Chondrocyte (in vitro differentiated cells): ENCODE measurements around the gene SULF2. TPM values are rescaled to one million over a fixed set of nuclear protein-coding genes. Genes with fewer than 3 reads are reported as not detected.

Experiments
- DNase-seq: peaks from one replicate; pipeline ENCODE4 v3.0.0; 2021; ENCODE audit warnings: mixed read lengths, low spot score
- H3K27ac Mint-ChIP-seq: one replicate; pipeline ENCODE4 v1.8.0; 2021; ENCODE audit warnings: mild to moderate bottlenecking, moderate library complexity, mixed read lengths; ENCODE audit not compliant: unreplicated experiment
- H3K27me3 Mint-ChIP-seq: 2 replicates; pipeline ENCODE4 v1.8.0; 2021; ENCODE audit warnings: low read depth, mixed read lengths
- H3K36me3 Mint-ChIP-seq: 2 replicates; pipeline ENCODE4 v1.8.0; 2021; ENCODE audit warnings: low read depth, mixed read lengths
- H3K4me1 Mint-ChIP-seq: 2 replicates; pipeline ENCODE4 v1.8.0; 2021; ENCODE audit warnings: low read depth, mild to moderate bottlenecking, mixed read lengths
- H3K4me3 Mint-ChIP-seq: one replicate; pipeline ENCODE4 v1.8.0; 2021; ENCODE audit warnings: mild to moderate bottlenecking, moderate library complexity, mixed read lengths; ENCODE audit not compliant: unreplicated experiment
- H3K9me3 Mint-ChIP-seq: 2 replicates; pipeline ENCODE4 v1.8.0; 2021; ENCODE audit warnings: low read depth, mixed read lengths
- CTCF ChIP-seq: fragments of 200-600 bp; sonication (generic); IDR thresholded peaks from 2 replicates; pipeline ENCODE4 v1.5.0; 2021; ENCODE audit warnings: antibody characterized with exemption, mild to moderate bottlenecking, moderate library complexity
- total RNA-seq: library from RNA; stranded (reverse); gene quantifications from 3 replicates; pipeline ENCODE4 v1.2.1, GENCODE V29; 2021

The SULF2 gene
- total RNA-seq, 1 donor from 2014 or later = 82.4 TPM

- no peak for DNase-seq
- Mint-ChIP-seq H3K36me3 (no peaks in the 10 kb centered on the region), H3K9me3 (no peaks in the 10 kb centered on the region), H3K27me3 (peaks cover 2% of the 10 kb centered on the region), H3K4me3 (no peak overlapping the region), H3K27ac (no peak overlapping the region), H3K4me1 (peaks cover 52% of the 10 kb centered on the region)
- no peak for TF ChIP-seq CTCF
Observed at GRCh38 chr20:47790580-47790965, 5.3 kb upstream of the SULF2 start.

GRCh38 chr20:47789764-47790579 lies 4.7 kb upstream of the SULF2 start:
- Mint-ChIP-seq H3K4me1 (peaks cover 47% of the 10 kb centered on the region), H3K27me3 (peaks cover 2% of the 10 kb centered on the region), H3K9me3 (no peaks in the 10 kb centered on the region), H3K4me3 (no peak overlapping the region), H3K36me3 (no peaks in the 10 kb centered on the region), H3K27ac (no peak overlapping the region)
- no peak for TF ChIP-seq CTCF
- DNase-seq = no peak

- no peak for TF ChIP-seq CTCF
- no peak for DNase-seq
- peaks cover 52% of the 10 kb centered on the region for H3K4me1 Mint-ChIP-seq
- peaks cover 2% of the 10 kb centered on the region for H3K27me3 Mint-ChIP-seq
- H3K4me3 Mint-ChIP-seq = no peak overlapping the region
- no peaks in the 10 kb centered on the region for H3K9me3 Mint-ChIP-seq
- H3K27ac Mint-ChIP-seq = no peak overlapping the region
- H3K36me3 Mint-ChIP-seq = no peaks in the 10 kb centered on the region
Observed at GRCh38 chr20:47789081-47789763, 3.9 kb upstream of the SULF2 start.

GRCh38 chr20:47788741-47789080 lies 3.4 kb upstream of the SULF2 start:
- Mint-ChIP-seq H3K9me3 (no peaks in the 10 kb centered on the region), H3K4me1 (peaks cover 57% of the 10 kb centered on the region), H3K4me3 (no peak overlapping the region), H3K27ac (no peak overlapping the region), H3K27me3 (peaks cover 2% of the 10 kb centered on the region), H3K36me3 (no peaks in the 10 kb centered on the region)
- TF ChIP-seq CTCF = no peak
- DNase-seq = no peak

- H3K36me3 Mint-ChIP-seq = no peaks in the 10 kb centered on the region
- no peak for DNase-seq
- H3K27ac Mint-ChIP-seq = peak overlapping the region; percentile 90
- no peak for TF ChIP-seq CTCF
- no peaks in the 10 kb centered on the region for H3K9me3 Mint-ChIP-seq
- peaks cover 56% of the 10 kb centered on the region for H3K4me1 Mint-ChIP-seq
- peak overlapping the region; percentile 90 for H3K4me3 Mint-ChIP-seq
- H3K27me3 Mint-ChIP-seq = peaks cover 2% of the 10 kb centered on the region
Observed at GRCh38 chr20:47786765-47787107, 1.5 kb upstream of the SULF2 start.
